GM03348 (cell line): Measurements from ENCODE around the gene ZDHHC1.
A peak's percentile ranks its signal among the peaks of the same experiment; 100 is the strongest.

Experiments used
- DNase-seq: peaks from one replicate; pipeline ENCODE4 v3.0.0; 2012; ENCODE audit warnings: low spot score

Gene ZDHHC1

DNA sequence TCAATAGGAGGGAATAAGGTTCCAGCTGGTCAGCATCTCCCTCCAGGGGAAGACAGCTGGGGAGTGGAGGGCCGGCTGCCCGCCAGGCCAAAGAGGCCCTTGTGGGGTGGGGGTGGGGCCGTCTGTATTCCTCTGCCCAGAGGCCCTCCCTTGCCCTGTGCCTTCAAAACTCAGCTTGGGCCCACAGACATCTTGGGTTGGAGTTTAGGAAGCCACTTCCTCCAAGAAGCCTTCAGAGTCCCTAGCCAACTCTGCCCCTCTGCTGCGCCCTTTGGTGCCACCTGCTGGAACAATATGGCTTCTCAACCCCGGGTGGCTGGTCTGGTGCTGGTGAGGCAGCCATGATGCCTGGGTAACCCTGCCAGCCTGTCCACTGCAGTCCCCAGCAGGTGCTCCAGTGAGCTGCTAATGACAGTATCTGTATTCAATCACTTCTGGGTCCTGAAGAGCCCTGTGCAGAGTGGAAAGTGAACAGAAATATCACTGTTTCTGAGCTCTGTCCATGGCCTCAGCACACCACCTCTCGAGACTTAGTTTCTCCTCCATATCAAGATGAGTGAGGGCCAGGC, 31.3 kb upstream of the ZDHHC1 start:
- DNase-seq = peak; percentile 55

DNA sequence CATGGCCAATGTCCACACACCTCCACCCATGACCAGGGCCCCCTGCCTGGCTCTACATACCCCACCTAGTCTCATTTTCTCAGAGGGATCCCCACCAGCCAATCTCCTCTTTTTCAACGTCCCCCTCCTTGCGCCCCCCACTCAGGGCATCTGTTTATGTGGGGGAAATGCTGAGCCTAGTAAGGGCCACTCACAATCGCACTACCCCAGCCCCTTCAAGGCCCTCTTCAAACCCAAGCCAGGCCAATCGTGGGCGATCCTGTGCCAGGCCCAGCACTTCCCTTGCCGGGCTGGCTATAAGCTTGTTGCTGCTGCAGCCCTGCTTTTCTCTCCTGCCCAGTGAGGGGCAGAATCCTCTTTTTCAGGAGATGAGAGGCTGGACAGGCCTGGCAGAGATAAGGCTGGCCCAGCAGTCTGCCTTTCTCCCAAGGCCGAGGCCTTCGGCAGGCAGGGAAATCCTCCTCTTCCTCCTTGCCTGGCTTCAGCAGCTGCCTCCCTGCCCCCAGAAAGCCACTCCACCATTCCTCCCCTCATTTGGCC, 30.8 kb upstream of the ZDHHC1 start:
- DNase-seq = no peak

DNA sequence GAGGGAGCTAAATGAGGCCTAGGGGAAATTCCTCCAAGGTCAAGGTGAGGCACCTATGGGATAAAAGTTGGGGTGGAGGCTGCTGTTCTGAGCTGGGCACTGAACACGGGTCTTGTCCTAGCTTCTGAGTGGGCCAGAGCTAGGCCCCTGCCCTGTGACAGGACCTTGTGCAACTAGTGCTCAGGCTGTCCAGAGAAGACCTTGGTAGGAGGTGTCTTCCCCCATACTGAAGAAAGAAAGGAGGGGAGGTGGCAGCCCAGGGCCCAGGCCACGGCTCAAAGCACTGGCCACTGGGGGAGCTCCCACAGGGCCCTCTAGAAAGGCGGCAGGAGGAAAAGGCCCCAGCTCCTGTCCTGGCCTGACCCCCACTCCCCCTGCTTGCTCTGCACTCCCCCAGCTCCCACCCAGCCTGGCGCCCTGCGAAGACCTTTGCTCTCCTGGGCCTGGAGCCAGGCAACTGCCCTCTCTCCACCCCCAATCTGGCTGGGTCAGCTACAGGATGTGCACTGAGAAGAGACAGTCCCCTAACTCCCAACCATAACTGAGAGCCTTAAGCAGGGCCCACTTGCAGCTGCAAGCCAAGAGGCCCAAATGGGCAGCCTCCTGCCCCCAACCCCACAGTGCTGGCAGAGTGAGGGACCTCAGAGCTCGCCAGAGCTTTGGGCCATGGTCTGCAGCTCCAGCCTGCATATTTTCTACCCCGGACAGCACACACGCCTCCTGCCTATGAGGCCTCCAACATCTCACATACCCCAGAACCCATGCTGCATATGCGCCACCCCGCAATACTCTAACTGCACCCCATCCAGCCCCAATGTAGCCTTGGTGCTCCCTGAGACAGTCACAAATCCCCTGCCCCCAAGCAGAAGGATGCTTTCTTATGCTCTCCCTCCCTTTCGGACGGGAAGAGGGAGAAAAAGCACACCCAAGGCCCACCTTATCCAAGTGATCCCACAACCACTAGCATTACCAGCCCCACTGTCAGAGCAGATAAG, 29.9 kb upstream of the ZDHHC1 start:
- no peak for DNase-seq

DNA sequence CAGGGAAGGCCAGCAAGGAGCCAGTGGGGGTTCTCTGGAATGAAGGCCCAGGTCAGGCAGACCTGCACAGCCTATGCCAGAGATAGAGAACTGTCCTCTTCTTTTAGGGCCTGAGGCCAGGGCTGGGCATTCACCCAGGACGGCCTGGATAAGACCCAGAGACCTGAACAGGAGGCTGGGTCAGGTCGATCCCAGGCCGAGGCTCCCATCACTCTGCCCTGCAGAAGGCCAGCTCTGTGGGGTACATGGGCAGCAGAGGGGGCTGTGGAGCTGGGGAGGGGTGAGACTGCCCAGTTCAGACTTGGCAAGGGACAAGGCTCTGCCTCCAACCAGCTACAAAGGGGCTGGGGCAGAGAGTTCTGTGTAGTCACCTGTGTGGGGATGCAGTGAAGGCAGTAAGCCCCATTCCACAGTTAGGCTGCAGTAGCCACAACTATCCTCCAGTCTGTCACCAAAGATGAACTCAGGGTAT, 29.2 kb upstream of the ZDHHC1 start:
- no peak for DNase-seq

DNA sequence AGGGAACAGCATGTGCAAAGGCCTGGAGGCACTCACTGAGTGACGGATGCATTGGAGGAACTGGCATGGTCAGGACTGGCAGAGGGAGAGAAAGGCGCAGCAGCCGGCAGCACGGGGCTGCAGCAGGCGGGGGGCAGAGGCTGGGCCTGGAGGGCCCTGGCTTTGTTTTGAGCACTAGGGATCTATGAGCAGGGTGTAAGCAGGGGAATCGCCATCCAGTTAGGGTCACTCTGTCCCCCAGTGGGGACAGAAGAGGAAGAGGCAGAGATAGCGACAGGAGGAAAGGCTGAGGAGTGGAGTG, 28.8 kb upstream of the ZDHHC1 start:
- no peak for DNase-seq

DNA sequence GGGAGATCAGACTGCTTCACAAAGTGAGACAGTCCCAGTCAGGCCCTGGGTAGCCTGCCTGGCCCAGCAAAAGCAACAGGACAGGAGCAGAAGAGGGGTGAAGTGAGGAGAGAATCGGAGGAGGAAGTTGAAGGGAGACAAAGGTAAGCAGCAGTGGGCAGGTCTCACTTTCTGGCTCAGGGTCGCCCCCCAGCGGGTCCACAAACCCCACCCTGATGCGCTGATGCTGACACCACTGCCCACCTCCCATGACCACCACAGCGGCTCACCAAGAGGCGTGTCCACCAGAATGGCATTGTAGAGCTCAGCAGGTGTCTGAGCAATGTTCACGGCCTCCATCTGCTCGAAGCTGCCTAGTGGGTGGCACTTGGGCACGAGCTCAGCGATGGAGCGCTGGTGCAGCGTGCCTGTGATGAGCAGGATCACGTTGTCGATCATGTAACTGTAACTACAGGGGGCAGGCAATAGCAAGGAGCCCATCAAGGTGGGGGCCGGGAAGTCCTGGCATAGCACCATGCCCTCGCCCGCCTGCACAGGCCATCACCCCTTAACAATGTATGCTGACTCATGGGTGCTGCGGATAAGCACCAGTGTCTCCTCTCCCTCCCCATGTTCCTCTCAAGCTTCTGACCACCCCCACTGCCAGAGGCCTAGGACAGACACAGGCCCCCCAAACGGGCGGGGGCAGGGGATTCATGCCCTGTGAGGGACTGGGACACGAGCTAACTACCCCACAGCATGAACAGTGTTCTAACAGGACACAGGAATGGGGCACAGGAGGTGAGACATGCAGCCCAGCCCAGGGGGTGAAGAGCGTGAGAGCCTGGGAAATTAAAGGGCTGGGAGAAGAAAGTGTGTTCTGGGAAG, 28.2 kb upstream of the ZDHHC1 start:
- DNase-seq = no peak

DNA sequence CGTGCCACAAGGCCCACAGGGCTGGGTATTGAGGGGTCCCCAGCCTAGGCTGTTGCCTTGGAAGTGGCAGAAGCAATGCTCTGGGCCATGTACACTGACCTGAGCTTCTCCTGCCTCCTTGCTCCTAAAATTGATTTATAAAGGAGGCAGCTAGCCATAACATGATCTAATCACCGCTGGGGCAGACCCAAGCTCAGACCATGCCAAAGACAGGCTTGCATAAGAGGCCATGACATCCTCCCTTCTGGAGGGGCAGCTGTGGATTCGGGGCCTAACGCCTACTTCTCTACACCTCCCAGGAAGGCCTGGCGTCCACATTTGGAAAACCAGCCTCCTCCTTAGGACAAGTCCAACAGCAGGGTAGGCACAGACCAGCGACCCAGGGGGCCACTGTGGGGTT, 27.0 kb upstream of the ZDHHC1 start:
- DNase-seq = peak; percentile 88

DNA sequence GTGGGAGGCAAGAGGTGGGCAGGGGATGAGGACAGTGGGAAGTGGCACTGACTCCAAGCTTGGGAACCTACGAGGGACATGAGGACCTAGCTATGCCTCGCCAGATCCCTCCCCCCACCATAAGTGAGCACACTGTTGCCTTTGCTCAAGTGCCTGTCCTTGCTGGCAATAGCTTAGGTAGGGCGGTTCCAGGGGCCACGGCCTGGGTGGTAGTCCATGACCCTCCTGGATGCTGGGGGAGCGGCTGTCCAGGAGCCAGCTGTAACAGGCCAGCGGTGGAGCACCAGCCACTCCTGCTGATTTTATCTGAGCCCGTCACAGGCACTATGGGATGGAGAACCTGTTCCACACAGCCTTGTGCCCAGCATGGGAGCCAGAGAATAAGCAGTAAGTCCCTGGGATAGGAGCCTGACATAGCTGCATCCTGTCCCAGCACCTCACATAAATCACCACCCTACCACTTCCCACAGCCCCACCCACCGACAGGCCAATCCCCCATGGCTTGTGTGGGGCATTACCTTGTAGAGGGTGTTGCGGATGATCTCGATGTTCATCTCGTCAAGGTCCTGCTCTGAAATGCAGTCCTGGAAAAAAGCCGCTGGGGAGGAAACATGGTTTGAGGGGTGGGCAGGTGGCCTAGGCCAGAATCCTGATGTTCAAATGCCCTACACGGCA, 26.4 kb upstream of the ZDHHC1 start:
- DNase-seq = no peak

DNA sequence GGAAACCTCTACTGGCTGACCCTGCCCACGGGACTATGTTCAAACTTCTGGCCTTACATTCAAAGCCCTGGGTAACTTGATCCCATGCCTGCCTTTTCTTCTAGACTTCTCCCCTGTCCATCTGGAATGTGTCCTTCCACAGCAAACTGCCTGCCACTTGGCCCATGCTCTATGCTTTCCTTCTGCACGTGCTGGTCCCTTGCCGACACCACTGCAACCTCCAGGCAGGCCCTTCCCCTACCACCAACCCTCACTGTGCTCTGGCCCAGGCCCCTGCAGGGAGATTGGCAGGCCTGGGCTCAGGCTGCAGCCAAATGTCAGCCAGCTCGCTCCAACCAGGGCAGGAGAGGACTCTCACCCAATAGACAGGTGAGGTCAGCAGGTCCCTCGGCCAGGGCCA, 25.6 kb upstream of the ZDHHC1 start:
- no peak for DNase-seq

DNA sequence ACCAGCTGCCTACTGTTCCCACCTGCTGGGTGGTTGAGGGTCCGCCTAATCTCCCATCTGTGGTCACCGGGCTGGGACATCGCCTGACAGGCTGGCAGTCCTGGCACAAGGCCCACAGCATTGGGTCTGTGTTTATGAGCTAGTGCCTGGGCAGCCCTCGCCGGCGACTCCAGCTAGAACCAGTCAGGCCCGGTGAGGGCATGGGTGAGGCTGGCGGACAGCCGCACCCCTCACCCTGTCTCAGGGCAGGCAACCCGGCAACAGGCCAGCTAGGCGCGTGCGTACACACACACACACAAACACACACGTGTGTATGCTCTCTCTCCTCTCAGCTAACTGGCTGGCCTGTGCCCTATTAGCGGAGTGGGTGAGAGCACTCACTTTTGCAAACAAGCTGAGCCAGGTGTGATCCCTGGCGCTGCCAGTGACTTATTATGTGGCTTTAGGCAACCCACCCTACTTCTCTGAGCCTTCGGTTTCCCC, 25.0 kb upstream of the ZDHHC1 start:
- DNase-seq = no peak

DNA sequence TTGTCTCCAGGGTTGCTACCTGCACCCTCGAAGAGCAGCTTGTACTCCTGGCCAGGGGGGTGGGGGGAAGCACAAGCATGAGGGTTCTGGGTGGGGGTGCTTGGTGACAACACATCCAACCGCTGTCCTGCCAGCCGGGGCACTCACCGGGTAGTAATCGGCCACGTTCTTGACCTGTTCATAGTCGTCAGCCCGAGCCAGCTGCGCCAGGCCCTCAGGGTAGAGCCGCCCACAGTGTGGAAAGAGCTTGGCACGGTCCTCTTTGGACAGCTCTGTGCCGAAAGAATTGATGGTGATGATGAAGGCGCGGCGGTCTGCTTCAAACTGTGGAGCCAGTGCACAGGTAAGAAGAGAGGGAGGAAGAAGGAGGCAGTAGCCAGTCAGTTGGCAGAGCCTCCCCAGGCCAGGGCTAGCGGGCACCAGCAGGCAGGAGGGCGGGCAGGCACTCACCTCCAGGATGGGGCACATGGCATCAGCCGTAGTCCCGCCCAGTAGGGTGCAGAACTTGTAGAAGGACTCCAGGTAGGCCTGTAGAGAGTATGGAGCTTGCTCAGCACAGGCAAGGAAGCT, 22.6 kb upstream of the ZDHHC1 start:
- no peak for DNase-seq

DNA sequence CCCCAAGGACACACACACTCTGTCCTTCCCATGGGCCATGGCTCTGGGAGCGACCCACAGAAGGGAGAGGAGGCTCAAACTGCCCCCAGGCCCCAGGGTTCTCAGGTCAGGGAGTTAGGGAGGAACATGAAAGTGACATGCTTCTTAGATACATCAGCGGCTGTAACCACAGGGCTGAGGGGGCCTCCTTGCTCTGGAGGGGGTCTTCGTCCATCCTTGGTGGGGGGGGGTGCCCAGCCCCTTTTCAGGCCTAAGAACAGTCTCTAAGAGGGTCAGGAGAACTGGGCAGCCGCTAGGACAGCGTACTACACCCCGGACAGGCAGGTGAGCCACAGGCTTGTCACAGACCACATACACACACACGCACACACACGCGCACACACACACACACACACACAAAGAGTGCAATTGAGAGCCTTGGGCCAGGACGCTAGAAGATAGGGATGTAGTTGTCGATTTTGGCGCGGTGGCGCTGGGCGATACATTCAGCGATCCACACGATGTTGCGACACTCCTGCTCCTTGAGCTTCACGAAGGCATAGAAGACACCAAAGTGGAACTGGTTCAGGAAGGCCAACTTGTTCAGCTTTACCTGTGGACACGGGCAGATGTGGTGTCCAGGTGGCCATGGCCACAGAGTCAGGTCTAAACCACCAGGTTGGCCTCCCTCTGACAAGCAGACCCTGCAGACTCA, 22.0 kb upstream of the ZDHHC1 start:
- no peak for DNase-seq

DNA sequence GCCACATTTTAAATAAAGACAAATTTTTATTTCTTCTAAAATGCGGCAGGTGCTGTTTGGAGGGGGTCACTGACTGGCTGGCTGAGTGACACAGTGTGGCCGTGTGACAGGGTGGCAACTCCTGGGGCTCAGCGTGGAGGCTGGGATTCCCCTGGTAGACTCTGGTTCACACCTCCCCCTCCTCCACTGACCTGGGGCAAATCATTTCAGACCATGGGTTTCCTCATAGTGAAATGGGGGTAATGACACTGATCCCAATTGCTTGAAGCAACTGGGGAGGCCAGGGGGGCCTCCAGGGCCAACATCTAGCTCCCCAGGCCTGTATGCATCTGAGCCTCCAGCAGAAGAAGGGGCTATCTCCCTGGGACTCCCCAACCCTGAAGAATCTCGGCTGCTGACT, 21.2 kb upstream of the ZDHHC1 start:
- DNase-seq = no peak

DNA sequence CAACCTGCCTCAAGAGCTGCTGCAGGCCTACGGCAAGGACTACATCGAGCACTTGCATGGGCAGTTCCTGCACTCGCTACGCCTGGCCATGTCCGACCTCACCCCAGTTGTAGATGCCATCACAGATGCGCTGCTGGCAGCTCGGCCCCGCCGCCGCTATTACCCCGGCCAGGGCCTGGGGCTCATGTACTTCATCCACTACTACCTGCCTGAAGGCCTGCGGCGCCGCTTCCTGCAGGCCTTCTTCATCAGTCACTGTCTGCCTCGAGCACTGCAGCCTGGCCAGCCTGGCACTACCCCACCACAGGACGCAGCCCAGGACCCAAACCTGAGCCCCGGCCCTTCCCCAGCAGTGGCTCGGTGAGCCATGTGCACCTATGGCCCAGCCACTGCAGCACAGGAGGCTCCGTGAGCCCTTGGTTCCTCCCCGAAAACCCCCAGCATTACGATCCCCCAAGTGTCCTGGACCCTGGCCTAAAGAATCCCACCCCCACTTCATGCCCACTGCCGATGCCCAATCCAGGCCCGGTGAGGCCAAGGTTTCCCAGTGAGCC, 20.4 kb upstream of the ZDHHC1 start:
- no peak for DNase-seq

DNA sequence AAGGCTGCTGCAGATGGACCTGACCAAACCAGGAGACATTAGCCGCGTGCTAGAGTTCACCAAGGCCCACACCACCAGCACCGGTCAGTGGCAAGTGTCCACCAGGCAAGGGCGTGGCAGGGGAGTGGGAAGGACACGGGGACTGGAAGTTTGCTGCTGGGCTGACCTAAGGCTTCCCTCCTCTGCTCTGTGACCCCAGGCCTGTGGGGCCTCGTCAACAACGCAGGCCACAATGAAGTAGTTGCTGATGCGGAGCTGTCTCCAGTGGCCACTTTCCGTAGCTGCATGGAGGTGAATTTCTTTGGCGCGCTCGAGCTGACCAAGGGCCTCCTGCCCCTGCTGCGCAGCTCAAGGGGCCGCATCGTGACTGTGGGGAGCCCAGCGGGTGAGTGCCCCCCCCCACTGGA, 19.5 kb upstream of the ZDHHC1 start:
- DNase-seq = no peak

DNA sequence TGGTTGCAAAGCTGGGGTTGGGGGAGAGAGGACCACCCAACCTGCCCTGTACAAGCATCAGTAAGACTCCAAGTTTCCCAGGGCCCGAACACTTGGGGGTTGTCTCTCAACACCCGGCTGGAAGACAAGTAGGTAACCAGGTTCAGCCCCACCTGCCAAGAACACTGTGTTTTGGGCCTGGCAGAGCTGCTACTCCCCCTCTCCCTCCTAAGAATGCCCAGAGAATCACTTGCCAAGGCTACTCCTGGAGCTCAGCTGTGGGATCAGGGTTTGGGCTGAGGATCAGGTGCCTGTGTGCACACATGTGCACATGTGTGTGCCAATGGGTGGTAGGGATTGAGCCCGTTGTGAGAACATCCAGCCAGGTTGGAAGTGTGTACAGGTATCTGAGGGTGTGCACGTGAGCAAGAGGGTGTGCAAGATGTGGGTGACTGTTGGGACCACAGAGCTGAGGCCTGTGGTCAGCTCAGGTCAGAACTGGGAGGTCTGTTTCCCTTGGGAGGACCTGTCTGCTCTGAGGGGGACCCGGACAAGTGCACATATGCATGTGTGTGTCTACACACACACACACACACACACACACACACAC, 16.9 kb upstream of the ZDHHC1 start:
- DNase-seq = no peak

DNA sequence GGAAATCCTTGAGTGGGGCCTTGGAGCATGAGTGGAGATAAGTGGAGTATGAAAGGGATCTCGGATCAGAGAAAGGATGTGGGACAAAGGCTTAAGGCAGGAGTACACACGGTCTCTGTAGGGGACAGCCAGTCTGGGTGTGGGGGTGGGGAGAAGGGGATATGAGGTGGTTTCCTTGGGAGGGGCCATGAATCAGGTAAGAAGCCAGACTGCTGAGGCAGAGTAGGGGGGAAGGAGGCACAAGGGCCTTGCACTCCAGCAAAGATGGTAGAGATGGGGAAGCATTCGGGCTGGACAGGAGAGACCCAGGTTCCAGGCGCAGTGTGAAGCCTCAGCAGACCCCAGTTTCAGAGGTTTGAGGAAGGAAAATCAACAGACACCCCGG, 16.2 kb upstream of the ZDHHC1 start:
- DNase-seq = no peak

DNA sequence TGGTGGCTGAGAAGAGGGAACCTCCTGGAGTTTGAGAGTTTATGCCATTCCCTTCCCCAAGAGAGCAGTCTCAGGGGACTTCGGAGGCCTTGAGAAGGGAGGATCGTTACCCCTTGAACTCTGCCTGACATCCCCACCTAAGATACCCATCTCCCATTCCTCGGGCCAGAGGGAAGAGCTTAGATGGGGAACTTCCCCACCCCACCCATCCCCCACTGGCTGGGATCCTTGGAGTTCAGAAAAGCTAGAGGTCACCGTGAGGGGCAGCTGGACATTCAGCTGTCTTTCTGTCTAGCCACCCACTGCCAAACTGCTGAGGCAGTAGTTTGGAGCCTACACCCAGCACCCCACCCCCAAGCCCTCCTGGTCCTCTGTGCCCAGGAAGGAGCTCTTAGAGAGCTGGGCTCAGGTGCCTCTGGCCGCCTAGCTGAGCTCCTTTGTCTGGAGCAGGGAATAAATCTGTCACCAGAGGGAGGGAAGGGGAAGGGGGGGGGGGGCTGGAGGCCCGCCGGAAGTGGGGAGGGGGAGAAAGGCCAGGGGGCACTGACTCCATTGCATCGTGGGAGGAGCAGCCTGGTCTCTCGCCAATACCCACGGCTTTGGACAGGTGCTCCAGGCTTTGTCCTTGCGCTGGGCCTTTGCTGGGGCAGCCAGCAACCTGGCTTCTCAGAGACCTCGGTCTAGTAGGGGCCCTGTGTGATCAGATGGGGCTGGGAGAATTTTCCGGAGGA, 15.7 kb upstream of the ZDHHC1 start:
- no peak for DNase-seq
